Measurements from ENCODE around the gene TTI1.

Gene TTI1

GRCh38 chr20:37934634-37935375, 98.5 kb downstream of the TTI1 start:
- DNase-seq = no peak

GRCh38 chr20:37933786-37934633, 99.2 kb downstream of the TTI1 start:
- no peak for DNase-seq

Measured in right hindlimb (tissue), 1 donor.